NCI-H2227 (cell line): ENCODE results near the gene DEDD2.

Source experiments
- DNase-seq: peaks from one replicate; lab custom pipeline; 2025; ENCODE audit not compliant: unreplicated experiment; lab: John Stamatoyannopoulos, UW

Gene DEDD2

DNA sequence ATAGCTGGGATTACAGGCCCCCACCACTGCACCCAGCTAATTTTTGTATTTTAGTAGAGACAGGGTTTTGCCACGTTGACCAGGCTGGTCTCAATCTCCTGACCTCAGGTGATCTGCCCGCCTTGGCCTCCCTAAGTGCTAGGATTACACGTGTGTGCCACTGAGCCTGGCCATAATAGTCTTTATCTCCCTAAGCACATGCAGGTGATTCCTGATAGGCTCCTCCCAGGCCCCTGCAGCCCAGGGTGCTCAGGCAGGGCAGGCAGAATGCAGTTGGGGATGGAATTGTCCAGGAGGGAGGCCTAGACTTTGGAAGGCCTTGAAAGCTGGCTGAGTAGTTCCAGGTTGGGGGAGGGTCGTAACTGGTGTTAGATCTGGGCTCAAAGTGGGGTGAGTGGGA lies 11.2 kb upstream of the DEDD2 start:
- DNase-seq, result no peak

GRCh38 chr19:42226886-42227285 lies 9.4 kb upstream of the DEDD2 start:
- DNase-seq, result no peak

- no peak for DNase-seq
These were observed 8.3 kb upstream of the DEDD2 start for GRCh38 chr19:42225718-42226292.

DNA sequence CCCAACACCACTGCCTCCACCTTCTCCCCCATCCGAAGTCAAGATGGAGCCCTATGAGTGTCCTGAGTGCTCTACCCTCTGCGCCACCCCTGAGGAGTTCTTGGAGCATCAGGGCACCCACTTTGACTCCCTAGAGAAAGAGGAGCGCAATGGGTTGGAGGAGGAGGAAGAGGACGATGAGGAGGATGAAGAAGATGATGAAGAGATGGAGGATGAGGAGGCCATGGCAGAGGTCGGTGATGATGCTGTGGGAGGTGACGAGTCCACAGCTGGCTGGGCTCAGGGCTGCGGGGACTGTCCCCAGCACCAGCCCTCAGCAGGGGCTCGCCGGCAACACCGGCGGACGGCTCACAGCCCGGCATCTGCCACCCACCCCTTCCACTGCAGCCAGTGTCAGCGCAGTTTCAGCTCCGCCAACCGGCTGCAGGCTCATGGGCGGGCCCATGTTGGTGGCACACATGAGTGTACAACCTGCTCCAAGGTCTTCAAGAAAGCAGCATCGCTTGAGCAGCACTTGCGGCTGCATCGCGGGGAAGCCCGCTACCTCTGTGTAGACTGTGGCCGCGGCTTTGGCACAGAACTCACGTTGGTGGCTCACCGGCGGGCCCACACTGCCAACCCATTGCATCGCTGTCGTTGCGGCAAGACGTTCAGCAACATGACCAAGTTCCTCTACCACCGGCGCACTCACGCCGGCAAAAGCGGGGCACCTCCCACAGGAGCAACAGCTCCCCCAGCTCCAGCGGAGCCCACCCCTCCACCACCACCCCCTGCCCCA lies 7.7 kb upstream of the DEDD2 start:
- no peak for DNase-seq

GRCh38 chr19:42220751-42221097 lies 3.2 kb upstream of the DEDD2 start:
- no peak for DNase-seq

DNA sequence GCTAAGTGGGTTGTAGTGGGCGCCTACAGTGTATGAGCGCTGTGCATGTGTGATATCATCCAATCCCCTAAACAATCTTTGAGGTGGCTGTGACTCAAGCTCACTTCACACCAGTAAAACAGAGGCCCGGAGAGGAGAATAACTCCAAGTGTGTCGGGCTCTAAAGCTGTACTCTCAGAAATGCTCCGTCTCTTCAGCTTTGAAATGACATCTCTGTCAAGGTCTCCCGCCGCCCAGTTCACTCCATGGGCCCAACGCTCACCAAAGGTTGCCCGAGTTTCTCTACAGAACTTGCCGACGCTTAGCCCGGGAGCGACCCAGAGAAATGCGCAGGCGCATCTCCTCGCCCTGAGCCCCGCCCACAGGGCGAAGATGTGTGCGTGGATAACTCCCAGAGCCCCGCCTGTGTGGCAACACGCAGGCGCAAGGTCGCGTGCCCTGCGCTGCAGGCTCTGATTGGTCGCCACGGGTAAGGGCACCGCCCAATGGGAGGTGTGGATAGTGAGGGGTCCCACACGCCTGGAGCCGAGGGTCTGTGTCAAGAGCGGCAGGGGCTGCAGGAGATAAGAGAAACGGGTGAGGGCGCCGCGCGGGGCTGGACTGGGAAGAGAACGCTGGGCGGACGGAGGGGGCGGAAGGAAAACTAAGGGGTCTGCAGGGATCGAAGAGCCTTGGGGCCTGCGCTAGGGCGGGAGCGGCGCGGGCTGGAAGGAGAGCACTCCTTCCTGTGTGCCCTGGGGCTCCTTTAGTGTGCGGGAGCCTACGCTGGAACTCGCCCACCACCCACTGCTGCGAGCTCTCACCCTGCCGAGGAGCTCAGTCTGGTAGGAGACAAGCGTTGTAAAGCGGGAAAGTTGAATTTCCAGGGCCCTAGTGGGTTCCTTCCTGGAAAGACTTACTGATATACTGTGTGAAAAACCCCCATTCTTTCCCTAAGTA lies 2.6 kb upstream of the DEDD2 start, which contains the start of gene ZNF526:
ZNF526 (plus strand) TSS at position 501 of the 939 bp plus-strand sequence. CDS start 4,092 bp downstream, outside the sequence.
- peak; percentile 100 for DNase-seq

- peak; percentile 89 for DNase-seq
These were observed 591 bp downstream of the DEDD2 start for GRCh38 chr19:42216653-42217519.

- DNase-seq, result no peak
These were observed 2.5 kb downstream of the DEDD2 start for GRCh38 chr19:42214810-42215485.

DNA sequence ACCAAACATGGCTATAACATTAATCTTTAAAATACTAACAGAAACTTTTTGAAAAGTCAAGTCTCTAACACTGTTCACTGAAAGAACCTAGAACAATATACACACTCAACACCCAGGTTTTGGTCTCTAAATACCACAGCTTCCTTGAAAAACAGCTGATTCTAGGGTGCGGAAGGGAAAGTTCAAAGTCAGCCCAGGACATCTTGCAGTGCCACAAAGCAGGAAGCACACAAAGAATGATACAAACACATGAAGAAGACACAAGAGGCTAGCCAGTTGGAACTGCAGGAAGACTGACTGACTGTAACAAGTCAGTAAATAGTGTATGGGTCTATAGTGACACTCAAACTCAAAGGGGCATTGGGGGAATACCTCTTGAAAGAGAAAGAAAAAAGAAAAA lies 4.6 kb downstream of the DEDD2 start:
- DNase-seq, result no peak

GRCh38 chr19:42208612-42209011 lies 8.9 kb downstream of the DEDD2 start:
- no peak for DNase-seq

DNA sequence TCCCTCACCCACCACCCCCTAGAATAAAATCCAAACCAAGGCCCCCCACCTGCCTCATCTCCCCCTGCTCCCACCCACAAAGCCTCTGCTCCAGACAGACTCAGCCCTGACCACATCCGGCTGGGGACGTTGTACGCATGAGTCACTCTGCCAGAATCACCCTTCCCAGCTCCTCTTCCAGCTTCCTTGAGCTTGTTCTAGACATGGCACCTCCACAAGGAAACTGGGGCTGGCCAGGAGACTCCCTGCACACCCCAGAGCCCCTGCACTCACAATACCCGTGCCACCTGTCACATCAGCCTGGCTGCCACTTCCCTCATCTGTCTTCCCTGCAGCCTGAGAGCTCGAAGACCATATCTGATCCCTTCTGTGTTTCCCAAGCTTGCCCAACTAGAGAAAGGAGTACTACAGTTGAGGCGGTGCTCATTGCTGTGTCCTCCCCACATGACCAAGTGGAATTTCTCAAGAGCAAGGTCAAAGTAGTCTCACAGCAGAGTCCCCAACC lies 9.7 kb downstream of the DEDD2 start:
- no peak for DNase-seq

GRCh38 chr19:42206871-42207755 lies 10.4 kb downstream of the DEDD2 start:
- DNase-seq, result no peak

- no peak for DNase-seq
These were observed 12.8 kb downstream of the DEDD2 start for GRCh38 chr19:42204664-42205063.

DNA sequence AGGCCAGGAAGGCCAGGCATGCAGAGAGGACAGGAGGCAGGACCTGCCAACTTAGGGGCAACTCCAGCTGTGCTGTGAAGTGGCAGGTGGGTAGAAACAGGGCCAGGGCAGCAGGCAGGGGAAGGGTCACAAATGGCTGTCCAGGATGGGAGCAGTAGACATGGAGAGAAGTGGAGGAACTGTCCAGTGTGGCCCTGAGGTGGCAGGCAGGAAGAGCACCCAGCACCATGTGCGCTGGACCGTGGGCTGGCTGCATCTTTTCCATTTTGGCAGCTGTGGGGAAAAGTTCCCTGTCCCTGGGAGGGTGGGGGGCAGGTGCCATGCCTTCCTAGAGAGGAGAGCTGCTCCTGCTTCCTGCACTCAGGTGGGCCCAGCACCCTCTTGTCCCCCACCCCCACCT lies 13.8 kb downstream of the DEDD2 start:
- DNase-seq, result no peak

DNA sequence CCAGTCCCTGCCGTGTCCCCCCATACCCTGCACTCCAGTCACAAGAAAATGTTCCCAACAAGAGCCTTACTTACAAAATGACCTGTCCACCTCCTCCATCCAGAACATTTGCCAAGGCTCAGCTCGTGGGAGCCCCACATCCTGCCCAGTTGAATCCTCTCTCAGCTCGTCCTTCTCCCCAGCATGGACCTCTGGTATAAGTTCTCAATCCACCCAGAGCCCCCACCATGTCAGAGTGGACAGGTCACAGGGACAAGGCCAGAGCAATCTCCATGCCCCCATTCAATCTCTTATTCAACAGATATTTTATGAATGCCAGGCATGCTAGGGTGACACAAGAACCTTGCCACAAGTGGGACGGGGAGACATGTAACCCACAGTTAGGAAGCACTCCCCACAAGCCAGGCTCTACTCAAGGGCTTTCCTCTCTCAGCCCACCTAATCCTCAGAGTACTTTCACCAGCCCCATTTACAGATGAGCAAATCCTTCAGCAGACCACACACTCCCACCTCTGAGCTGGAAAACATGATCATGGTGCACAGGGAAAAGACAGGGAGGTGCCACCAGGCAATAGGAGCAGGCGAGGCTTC lies 15.1 kb downstream of the DEDD2 start:
- no peak for DNase-seq

DNA sequence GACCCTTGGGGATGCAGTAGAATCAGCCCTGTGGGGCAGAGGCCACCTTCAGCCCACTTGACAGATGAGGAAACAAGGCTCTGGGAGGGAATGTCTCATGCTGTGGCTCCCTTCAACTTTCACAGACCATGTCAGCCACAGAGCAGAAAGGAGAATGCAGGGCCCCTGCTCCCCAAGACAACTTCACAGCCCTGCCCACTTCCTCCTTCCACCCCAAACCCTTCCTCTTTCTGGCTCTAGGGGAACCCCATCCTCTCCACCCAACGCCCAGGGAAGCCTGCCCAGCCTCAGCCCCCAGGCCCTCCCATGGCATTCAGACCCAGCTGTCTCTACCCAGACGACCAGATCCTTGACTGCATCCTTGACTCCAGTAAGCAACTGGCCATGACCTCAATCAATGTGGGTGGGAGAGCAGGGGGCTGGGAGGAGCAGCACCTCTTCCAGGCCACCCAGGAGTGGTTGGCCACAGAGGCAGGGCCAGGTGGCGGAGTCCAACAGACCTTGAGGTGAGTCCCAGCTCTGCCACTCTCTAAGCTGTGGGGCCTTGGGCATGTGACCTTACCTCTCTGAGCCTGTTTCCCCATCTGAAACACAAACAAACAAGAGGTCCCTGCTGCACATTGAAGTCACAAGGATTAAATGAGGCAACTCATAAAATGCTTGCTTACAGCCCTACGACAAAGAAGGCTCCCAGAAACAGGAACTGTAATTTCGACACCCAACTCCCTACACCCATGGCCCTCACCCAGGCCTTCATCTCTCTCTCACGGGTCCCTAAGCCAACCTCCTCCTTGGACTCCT lies 15.8 kb downstream of the DEDD2 start:
- DNase-seq, result no peak

DNA sequence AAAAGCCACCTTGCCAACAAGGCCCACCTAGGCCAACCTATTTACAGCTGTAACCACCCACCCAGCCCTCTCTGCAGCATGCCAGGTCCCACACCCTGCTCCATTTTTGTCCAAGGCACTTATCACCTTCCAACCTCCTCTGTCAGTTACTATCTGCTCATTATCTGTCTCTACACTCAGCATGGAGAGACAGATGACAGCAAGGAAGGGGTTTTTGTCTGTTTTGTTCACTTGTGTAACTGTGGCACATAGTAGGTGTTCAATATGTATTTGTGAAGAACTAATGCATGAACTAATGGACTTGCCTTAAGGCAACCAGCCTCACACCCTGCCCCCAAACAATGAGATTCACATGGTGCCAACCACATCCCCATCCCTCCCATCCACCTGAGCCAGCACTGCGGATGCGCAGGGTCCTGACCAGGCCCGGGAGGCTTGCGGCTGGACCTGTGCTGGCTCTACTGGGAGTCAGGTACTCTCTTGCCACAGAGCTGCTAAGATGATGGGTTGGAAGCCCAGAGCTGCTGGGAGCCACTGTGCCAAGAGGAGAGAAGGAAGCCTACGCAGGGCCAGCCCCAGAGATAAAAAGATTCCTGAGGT lies 17.3 kb downstream of the DEDD2 start:
- no peak for DNase-seq
